Mesenchymal stem cell (in vitro differentiated cells and primary cell): Measurements from ENCODE around the gene DGKG. TPM values are rescaled to one million over a fixed set of nuclear protein-coding genes. Genes with fewer than 3 reads are reported as not detected.

ENCODE experiments used
- DNase-seq: peaks from one replicate; pipeline ENCODE4 v3.0.0-alpha.2; 2013
- H2AFZ ChIP-seq: one replicate; pipeline ENCODE4 v1.6.1; 2013; ENCODE audit warnings: low read depth, mild to moderate bottlenecking, control low read depth, inconsistent platforms, low read length, moderate library complexity
- H2AK5ac ChIP-seq: 2 replicates; pipeline ENCODE4 v1.6.1; 2013; ENCODE audit warnings: low read length, moderate library complexity, mild to moderate bottlenecking, inconsistent platforms; ENCODE audit not compliant: severe bottlenecking
- H2BK120ac ChIP-seq: one replicate; pipeline ENCODE4 v1.6.1; 2013; ENCODE audit warnings: low read depth, mild to moderate bottlenecking, inconsistent platforms, low read length, moderate library complexity
- H2BK12ac ChIP-seq, 2 experiments: one replicate each; pipeline ENCODE4 v1.6.1; 2013; ENCODE audit warnings: inconsistent platforms in 2 of 2, low read length in 2 of 2, mild to moderate bottlenecking in 2 of 2, moderate library complexity in 2 of 2, control low read depth in 1 of 2
- H2BK15ac ChIP-seq: one replicate; pipeline ENCODE4 v1.6.1; 2013; ENCODE audit warnings: mild to moderate bottlenecking, low read depth, inconsistent platforms; ENCODE audit not compliant: poor library complexity, severe bottlenecking
- H2BK5ac ChIP-seq: 2 replicates; pipeline ENCODE4 v1.6.1; 2013; ENCODE audit warnings: low read depth, mild to moderate bottlenecking, low read length, control low read depth, inconsistent platforms; ENCODE audit not compliant: poor library complexity, severe bottlenecking
- H3K14ac ChIP-seq, 2 experiments: one replicate each; pipeline ENCODE4 v1.6.1; 2013; ENCODE audit warnings: inconsistent platforms in 2 of 2, low read length in 2 of 2, control low read depth in 1 of 2, mild to moderate bottlenecking in 1 of 2, moderate library complexity in 1 of 2
- H3K18ac ChIP-seq, 2 experiments: one replicate each; pipeline ENCODE4 v1.6.1; 2013; ENCODE audit warnings: inconsistent platforms in 2 of 2, low read length in 2 of 2, control low read depth in 1 of 2, low read depth in 1 of 2, mild to moderate bottlenecking in 1 of 2
- H3K23ac ChIP-seq, 2 experiments: one replicate each; pipeline ENCODE4 v1.6.1; 2013; ENCODE audit warnings: inconsistent platforms in 2 of 2, low read length in 2 of 2, mild to moderate bottlenecking in 2 of 2, moderate library complexity in 2 of 2, control low read depth in 1 of 2
- H3K27ac ChIP-seq: 2 replicates; pipeline ENCODE4 v1.5.1; 2013; ENCODE audit warnings: mild to moderate bottlenecking, moderate library complexity, low read length, control low read depth, inconsistent platforms; ENCODE audit not compliant: poor library complexity, severe bottlenecking
- H3K27me3 ChIP-seq, 2 experiments: 2 replicates each; pipeline versions ENCODE4 v1.6.1 to v1.7.0; 2013; ENCODE audit warnings: low read length in 2 of 2, mild to moderate bottlenecking in 2 of 2, moderate library complexity in 2 of 2, control low read depth in 1 of 2, inconsistent platforms in 1 of 2; ENCODE audit not compliant: control insufficient read depth in 1 of 2, insufficient read depth in 1 of 2
- H3K36me3 ChIP-seq, 2 experiments: 2 replicates each; pipeline versions ENCODE4 v1.6.1 to v1.7.0; 2013; ENCODE audit warnings: low read length in 2 of 2, control low read depth in 1 of 2, inconsistent platforms in 1 of 2, low read depth in 1 of 2, mild to moderate bottlenecking in 1 of 2; ENCODE audit not compliant: insufficient read depth in 2 of 2, control insufficient read depth in 1 of 2
- H3K4ac ChIP-seq, 2 experiments: one replicate each; pipeline ENCODE4 v1.6.1; 2013; ENCODE audit warnings: inconsistent platforms in 2 of 2, low read length in 2 of 2, mild to moderate bottlenecking in 2 of 2, moderate library complexity in 2 of 2, control low read depth in 1 of 2, low read depth in 1 of 2
- H3K4me1 ChIP-seq: 2 replicates; pipeline ENCODE4 v1.6.1; 2013; ENCODE audit warnings: low read depth, low read length, control low read depth; ENCODE audit not compliant: control insufficient read depth, insufficient read depth
- H3K4me2 ChIP-seq: 2 replicates; pipeline ENCODE4 v1.6.1; 2013; ENCODE audit warnings: low read length, mild to moderate bottlenecking, inconsistent platforms; ENCODE audit not compliant: poor library complexity, severe bottlenecking
- H3K4me3 ChIP-seq, 2 experiments: 2 replicates each; pipeline versions ENCODE4 v1.5.1 to v1.7.0; 2013; ENCODE audit warnings: low read length in 2 of 2, mild to moderate bottlenecking in 2 of 2, control low read depth in 1 of 2, low read depth in 1 of 2; ENCODE audit not compliant: insufficient read depth in 1 of 2
- H3K79me1 ChIP-seq: replicated peaks from 2 replicates; pipeline ENCODE4 v1.6.1; 2013; ENCODE audit warnings: mild to moderate bottlenecking, control low read depth, low read length, inconsistent platforms; ENCODE audit not compliant: poor library complexity, severe bottlenecking
- H3K9ac ChIP-seq: 2 replicates; pipeline ENCODE4 v1.7.0; 2013; ENCODE audit warnings: mild to moderate bottlenecking, low read length, moderate library complexity
- H3K9me3 ChIP-seq: 2 replicates; pipeline ENCODE4 v1.7.0; 2013; ENCODE audit warnings: mild to moderate bottlenecking, low read length; ENCODE audit not compliant: control insufficient read depth
- H4K8ac ChIP-seq: one replicate; pipeline ENCODE4 v1.6.1; 2013; ENCODE audit warnings: inconsistent platforms, mild to moderate bottlenecking, low read length, moderate library complexity
- H4K91ac ChIP-seq: one replicate; pipeline ENCODE4 v1.6.1; 2013; ENCODE audit warnings: mild to moderate bottlenecking, low read length, inconsistent platforms
- WGBS: methylation state at CpG from one replicate; pipeline ENCODE4 v1.1.7; 2013; ENCODE audit warnings: mixed read lengths; 5-methylcytosine and 5-hydroxymethylcytosine counted together
- polyA plus RNA-seq, 2 experiments: library from polyadenylated mRNA; stranded (reverse); fragments of 200-250 nt; gene quantifications; one replicate each; pipeline ENCODE4 v1.2.3, GENCODE V29; 2013

Gene DGKG
- 2.3 TPM for polyA plus RNA-seq (2013, experiment 1 of 2)
- polyA plus RNA-seq (2013, experiment 2 of 2) = 2.5 TPM

DNA sequence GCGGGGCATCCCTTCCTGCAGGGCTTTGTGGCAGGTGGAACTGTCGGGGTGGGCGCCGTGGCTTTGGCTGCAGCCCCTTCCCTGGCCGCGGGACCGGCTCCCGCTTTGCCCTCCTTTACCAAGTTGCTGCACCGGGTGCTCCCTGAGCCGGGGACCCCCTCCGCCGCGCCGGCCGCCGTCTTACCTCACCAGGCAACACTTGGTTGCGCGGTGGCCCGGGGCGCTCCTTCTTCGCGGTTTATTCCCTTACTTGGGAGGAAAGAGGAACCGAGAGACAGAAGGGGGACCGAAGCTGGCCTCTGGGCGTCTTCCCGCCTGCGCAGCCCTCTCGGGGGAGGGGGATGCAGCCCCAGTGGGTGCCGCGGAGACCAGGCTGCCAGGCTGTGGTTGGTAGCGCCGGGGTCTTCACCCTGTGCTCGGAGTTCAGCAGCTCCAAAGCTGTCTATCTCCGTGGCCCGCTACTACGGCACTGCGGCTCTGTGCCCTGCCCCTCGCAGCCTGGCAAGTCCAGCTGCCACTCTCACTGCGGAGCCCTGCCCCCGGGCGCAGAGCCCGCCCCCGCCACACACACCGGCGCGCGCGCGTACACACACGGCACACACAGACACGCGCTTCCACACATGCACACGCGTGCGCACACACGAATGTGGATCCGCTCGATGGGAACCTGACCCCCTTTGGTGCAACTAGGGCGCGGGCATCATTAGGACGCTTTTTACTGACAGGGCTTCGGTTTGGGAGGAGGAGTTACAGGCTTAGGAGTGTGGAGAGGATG, at the start of gene DGKG:
Gene DGKG, minus strand, starts transcription at position 473 of the 775 bp plus-strand sequence. CDS start 41,775 bp downstream, outside the sequence.
- Histone ChIP-seq H3K4me2 (peak within 1 kb of the TSS; percentile 35), H3K9me3 (no peaks in the 10 kb centered on the region), H3K18ac (no peak within 1 kb of the TSS), H3K4ac (no peak within 1 kb of the TSS), H3K79me1 (no peaks in the 10 kb centered on the region), H3K27me3 (peaks cover 85 to 87% of the 10 kb centered on the region in 2 experiments), H2AFZ (no peak within 1 kb of the TSS), H3K14ac (no peak within 1 kb of the TSS), H3K4me1 (peaks cover 14% of the 10 kb centered on the region), H3K36me3 (no peaks in the 10 kb centered on the region), H4K8ac (no peak within 1 kb of the TSS), H2AK5ac (no peak within 1 kb of the TSS), H4K91ac (peak within 1 kb of the TSS; percentile 40), H2BK12ac (no peak within 1 kb of the TSS), H3K23ac (peak within 1 kb of the TSS in 1 of 2 experiments; percentile 60), H3K27ac (no peak within 1 kb of the TSS), H2BK15ac (no peak within 1 kb of the TSS), H2BK5ac (no peak within 1 kb of the TSS), H3K9ac (no peak within 1 kb of the TSS), H3K4me3 (peak within 1 kb of the TSS; percentile 7 to 67), H2BK120ac (no peak within 1 kb of the TSS)
- WGBS = 3% methylated on average over 62 of the region's 62 CpGs
- DNase-seq = no peak

DNA sequence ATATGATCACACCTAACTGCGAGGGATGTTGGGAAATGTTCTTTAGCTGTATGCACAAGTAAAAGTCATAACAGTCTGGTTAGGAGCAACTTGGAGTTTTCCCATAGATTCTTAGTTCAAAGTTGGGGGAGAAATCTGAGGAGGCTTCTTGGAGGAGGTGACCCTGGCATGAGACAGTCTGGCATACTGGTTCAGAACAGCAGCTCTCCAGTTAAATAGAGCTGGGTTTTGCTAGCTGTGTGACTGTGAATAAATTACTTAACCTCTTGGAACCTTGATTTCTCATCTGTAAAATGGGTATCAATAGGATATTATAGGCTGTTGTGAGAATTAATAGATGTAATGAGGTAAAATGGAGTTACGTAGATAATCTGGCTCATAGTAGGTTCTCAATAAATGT, 49.1 kb upstream of the DGKG start:
- Histone ChIP-seq H3K4me2 (no peak overlapping the region), H2AFZ (no peak overlapping the region), H3K14ac (no peak overlapping the region), H2BK12ac (no peak overlapping the region), H2BK5ac (no peak overlapping the region), H3K23ac (no peak overlapping the region), H3K18ac (no peak overlapping the region), H4K8ac (no peak overlapping the region), H2AK5ac (no peak overlapping the region), H3K27me3 (peaks cover 47 to 61% of the 10 kb centered on the region in 2 experiments), H3K4me1 (peaks cover 9% of the 10 kb centered on the region), H3K4ac (no peak overlapping the region), H3K79me1 (no peaks in the 10 kb centered on the region), H2BK15ac (no peak overlapping the region), H3K9me3 (no peaks in the 10 kb centered on the region), H3K9ac (no peak overlapping the region), H3K36me3 (no peaks in the 10 kb centered on the region), H4K91ac (no peak overlapping the region), H3K4me3 (no peak overlapping the region), H3K27ac (no peak overlapping the region), H2BK120ac (no peak overlapping the region)
- WGBS = 96% methylated on average over 2 of the region's 2 CpGs
- no peak for DNase-seq

DNA sequence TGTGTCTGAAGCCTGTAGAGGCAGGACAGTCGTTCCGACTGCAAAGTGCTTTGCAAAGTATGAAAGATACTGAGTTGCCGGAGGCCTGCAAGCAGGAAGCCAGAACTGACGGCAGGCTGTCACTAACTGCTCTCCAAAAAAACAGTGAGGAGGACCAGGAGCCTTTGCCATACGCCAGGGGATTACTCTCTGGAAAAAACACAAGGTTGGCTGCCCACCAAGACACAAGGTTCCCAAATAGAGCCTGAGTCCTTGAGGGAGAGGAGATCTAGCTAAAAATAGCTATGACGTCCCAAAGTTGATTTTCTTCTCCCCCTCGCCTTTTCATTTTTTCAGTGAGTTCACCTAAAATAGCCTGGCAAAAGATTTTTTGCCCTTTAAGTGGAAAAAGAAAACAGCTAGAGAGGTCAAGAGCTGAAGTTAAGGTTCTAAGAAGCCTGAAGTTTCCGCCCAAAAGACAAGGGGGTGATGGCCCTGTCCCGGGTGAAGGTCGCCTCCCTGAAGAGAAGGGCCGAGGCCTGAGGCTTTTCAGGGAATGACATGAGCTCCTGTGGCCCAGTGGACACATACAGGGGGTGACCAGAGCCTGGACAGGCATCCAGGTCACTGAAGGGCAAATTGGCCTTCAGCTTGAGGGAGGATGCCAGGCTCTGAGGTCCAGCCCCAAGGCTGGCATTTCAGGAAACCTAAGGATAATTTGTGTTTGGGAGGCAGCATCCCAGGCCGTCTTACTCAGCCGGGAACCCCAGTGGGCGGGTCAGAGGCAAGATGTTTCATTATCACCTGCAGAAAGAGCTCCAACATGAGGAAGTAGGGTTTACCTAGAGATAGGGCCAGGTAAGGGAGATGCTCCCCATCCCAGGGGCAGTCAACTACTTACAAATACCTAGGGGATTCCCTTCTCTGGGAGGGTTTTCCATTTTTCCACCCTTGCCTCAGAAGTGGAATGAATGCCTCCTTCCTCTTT, 44.9 kb upstream of the DGKG start:
- Histone ChIP-seq H3K9me3 (no peaks in the 10 kb centered on the region), H3K4ac (no peak overlapping the region), H4K91ac (no peak overlapping the region), H3K4me3 (no peak overlapping the region), H3K4me2 (no peak overlapping the region), H3K27me3 (peaks cover 40 to 61% of the 10 kb centered on the region in 2 experiments), H2BK15ac (no peak overlapping the region), H4K8ac (no peak overlapping the region), H3K18ac (no peak overlapping the region), H3K14ac (no peak overlapping the region), H2BK12ac (no peak overlapping the region), H2AFZ (no peak overlapping the region), H2BK5ac (no peak overlapping the region), H3K9ac (no peak overlapping the region), H2AK5ac (no peak overlapping the region), H3K4me1 (no peaks in the 10 kb centered on the region), H3K27ac (no peak overlapping the region), H3K23ac (no peak overlapping the region), H3K36me3 (no peaks in the 10 kb centered on the region), H3K79me1 (no peaks in the 10 kb centered on the region), H2BK120ac (no peak overlapping the region)
- WGBS = 76% methylated on average over 14 of the region's 14 CpGs
- no peak for DNase-seq

DNA sequence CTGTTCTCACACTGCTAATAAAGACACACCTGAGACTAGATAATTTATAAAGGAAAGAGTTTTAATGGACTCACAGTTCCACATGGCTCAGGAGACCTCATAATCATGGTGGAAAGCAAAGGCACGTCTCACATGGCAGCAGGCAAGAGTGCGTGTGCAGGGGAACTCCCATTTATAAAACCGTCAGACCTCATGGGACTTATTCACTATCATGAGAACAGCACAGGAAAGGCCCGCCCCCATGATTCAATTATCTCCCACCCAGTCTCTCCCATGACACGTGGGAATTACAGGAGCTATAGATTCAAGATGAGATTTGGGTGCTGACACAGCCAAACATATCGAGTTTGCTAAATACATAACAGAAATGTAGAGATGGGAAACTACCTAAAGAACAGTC, 39.5 kb upstream of the DGKG start:
- H2BK5ac ChIP-seq = no peak overlapping the region
- peaks cover 23 to 51% of the 10 kb centered on the region in 2 experiments for H3K27me3 ChIP-seq
- H3K9me3 ChIP-seq = peaks cover 4% of the 10 kb centered on the region
- no peak overlapping the region for H3K4me2 ChIP-seq
- DNase-seq = no peak
- H2BK12ac ChIP-seq = no peak overlapping the region
- H3K23ac ChIP-seq = no peak overlapping the region
- no peak overlapping the region for H4K8ac ChIP-seq
- 100% methylated on average over 3 of the region's 6 CpGs for WGBS
- H3K18ac ChIP-seq = no peak overlapping the region
- no peak overlapping the region for H2AFZ ChIP-seq
- H3K4me1 ChIP-seq = no peaks in the 10 kb centered on the region
- no peak overlapping the region for H2BK15ac ChIP-seq
- no peak overlapping the region for H2BK120ac ChIP-seq
- H3K4ac ChIP-seq = no peak overlapping the region
- H3K79me1 ChIP-seq = no peaks in the 10 kb centered on the region
- H2AK5ac ChIP-seq = no peak overlapping the region
- no peak overlapping the region for H3K27ac ChIP-seq
- no peak overlapping the region for H3K4me3 ChIP-seq
- no peak overlapping the region for H3K14ac ChIP-seq
- no peaks in the 10 kb centered on the region for H3K36me3 ChIP-seq
- H4K91ac ChIP-seq = no peak overlapping the region
- no peak overlapping the region for H3K9ac ChIP-seq
